ENCODE results near the gene KRTAP10-9.

Gene KRTAP10-9

DNA sequence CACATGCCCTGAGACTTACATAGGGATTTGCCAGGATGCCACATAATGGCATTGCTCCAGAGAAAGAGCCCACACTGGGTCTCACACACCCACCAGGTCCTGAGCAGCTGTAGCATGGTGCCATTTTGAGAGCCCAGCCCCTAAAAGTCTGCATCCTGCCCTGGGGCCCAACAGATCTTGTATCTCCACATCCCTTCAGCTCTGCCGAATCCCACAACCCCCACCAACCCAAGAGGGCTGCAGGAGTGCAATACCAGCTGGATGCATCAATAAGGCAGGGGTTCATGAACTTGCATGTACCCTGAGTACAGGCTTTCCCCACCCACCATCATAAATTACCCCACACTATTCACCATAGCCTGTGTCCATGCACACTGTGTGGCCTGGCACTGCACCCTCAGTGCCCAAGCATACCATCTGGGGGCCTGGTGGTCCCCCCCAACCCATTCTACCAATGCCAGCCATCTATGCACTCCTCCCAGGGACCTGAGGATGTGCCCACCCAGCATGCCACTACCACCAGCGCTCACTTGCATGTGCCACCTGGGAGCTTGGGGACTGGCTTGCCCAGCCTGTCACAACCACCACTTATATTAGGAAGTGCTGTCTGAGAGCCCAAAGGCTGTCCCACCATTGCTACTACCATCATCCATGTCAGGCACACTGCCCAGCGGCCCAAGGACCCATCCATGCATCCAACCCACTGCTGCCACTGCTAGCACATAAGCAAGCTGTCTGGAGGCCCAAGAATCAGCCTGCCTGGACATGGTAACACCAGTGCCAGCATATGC is 43.9 kb downstream of the KRTAP10-9 start:
- no peak for DNase-seq

DNA sequence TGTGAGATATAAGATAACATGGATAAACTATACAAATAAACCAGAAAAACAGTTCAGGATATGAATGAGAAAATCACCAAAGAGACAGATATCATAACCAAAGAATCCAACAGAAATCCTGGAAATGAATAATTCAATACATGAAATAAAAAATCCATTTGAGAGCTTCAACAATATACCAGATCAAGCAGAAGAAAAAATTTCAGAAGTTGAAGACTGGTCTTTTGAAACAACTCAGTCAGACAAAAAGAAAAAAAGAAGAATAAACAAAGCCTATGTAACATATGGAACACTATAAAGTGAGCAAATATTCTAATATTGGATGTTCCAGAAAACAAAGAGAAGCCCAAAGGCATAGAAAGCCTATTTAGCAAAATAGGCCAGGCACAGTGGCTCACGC is 45.0 kb downstream of the KRTAP10-9 start:
- DNase-seq = no peak

GRCh38 chr21:44677881-44678280 is 51.0 kb downstream of the KRTAP10-9 start:
- no peak for DNase-seq

All from bone marrow (tissue), 2 donors.